Endodermal cell (in vitro differentiated cells): ENCODE results near the gene ADNP. TPM values are rescaled to one million over a fixed set of nuclear protein-coding genes. Genes with fewer than 3 reads are reported as not detected.

Experiments used
- DNase-seq: peaks from one replicate; pipeline ENCODE4 v3.0.0-alpha.2; 2017
- H3K27ac ChIP-seq: 2 replicates; pipeline ENCODE4 v1.5.1; 2013; ENCODE audit warnings: mild to moderate bottlenecking, low read depth, low read length, moderate library complexity
- H3K27me3 ChIP-seq: 2 replicates; pipeline ENCODE4 v1.6.1; 2013; ENCODE audit warnings: mild to moderate bottlenecking, low read length, moderate library complexity; ENCODE audit not compliant: insufficient read depth, control insufficient read depth, poor library complexity, severe bottlenecking
- H3K36me3 ChIP-seq: 2 replicates; pipeline ENCODE4 v1.7.0; 2013; ENCODE audit warnings: mild to moderate bottlenecking, low read length, moderate library complexity; ENCODE audit not compliant: control insufficient read depth, insufficient read depth
- H3K4me1 ChIP-seq: one replicate; pipeline ENCODE4 v1.7.0; 2013; ENCODE audit warnings: low read length; ENCODE audit not compliant: control insufficient read depth, insufficient read depth
- H3K4me3 ChIP-seq: 2 replicates; pipeline ENCODE4 v1.5.1; 2013; ENCODE audit warnings: mild to moderate bottlenecking, low read length, moderate library complexity
- H3K9ac ChIP-seq: 2 replicates; pipeline ENCODE4 v1.6.1; 2013; ENCODE audit warnings: mild to moderate bottlenecking, low read length, moderate library complexity; ENCODE audit not compliant: poor library complexity, severe bottlenecking; ENCODE audit errors: extremely low read depth
- H3K9me3 ChIP-seq: 2 replicates; pipeline ENCODE4 v1.6.1; 2013; ENCODE audit warnings: mild to moderate bottlenecking, low read length, moderate library complexity; ENCODE audit not compliant: control insufficient read depth
- H3K27ac Mint-ChIP-seq: 2 replicates; pipeline ENCODE4 v1.8.0; 2020; ENCODE audit warnings: mixed read lengths
- H3K27me3 Mint-ChIP-seq: 2 replicates; pipeline ENCODE4 v1.8.0; 2021; ENCODE audit warnings: mild to moderate bottlenecking, mixed read lengths; ENCODE audit not compliant: insufficient read depth
- H3K36me3 Mint-ChIP-seq: 2 replicates; pipeline ENCODE4 v1.8.0; 2020; ENCODE audit warnings: low read depth, mixed read lengths
- H3K4me1 Mint-ChIP-seq: 2 replicates; pipeline ENCODE4 v1.8.0; 2020; ENCODE audit warnings: mixed read lengths
- H3K4me3 Mint-ChIP-seq: 2 replicates; pipeline ENCODE4 v1.8.0; 2020; ENCODE audit warnings: mild to moderate bottlenecking, moderate library complexity, mixed read lengths
- H3K9me3 Mint-ChIP-seq: 2 replicates; pipeline ENCODE4 v1.8.0; 2020; ENCODE audit warnings: mild to moderate bottlenecking, mixed read lengths
- WGBS, 2 experiments: methylation state at CpG; one replicate each; pipeline versions ENCODE4 v1.1.5 to v1.1.7; 2013; ENCODE audit warnings: missing lambda C conversion rate in 2 of 2, mixed read lengths in 1 of 2; ENCODE audit not compliant: insufficient coverage in 1 of 2, insufficient read length in 1 of 2; 5-methylcytosine and 5-hydroxymethylcytosine counted together
- total RNA-seq, 2 donors: library from RNA; stranded (reverse); fragmentation: NEBNext Ultra II Directional in 1 of 2; extraction: Animal tissue kit (Norgen Biotek cat#: 25700) in 1 of 2; gene quantifications; 2 replicates in 1 of 2; 3 replicates in 1 of 2; pipeline ENCODE4 v1.2.1, GENCODE V29; 2021
- TF ChIP-seq, protein P1 (sequence below): fragments of 200-600 bp; sonication (generic); conservative IDR thresholded peaks from 2 replicates; pipeline ENCODE4 v1.5.0; 2021; ENCODE audit warnings: antibody characterized with exemption, mild to moderate bottlenecking

ADNP gene
- total RNA-seq, 2 donors from 2014 or later: 136 to 152 TPM

DNA sequence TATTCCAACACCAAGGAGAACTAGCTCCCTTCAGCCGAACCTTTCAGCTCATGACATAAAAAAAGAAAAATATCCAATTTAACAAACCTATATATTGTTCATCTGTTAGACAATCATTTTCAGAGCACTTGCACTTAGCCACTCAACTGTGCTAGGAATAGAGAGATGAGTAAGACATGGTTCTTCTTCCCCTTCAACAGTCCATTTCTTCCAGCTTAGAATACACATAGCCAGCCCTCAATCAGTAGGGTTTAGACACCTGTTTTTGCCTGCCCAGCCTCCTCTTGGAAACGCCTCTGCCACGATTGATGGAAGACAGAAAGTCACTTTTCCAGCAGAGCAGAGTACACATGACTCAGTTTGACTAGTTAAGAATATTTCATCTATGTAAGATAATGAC lies 21.8 kb downstream of the ADNP start:
- Histone ChIP-seq H3K4me1 (peaks cover 3% of the 10 kb centered on the region), H3K27ac (no peak overlapping the region), H3K27me3 (no peaks in the 10 kb centered on the region), H3K4me3 (no peak overlapping the region), H3K9me3 (no peaks in the 10 kb centered on the region), H3K36me3 (peaks cover 85% of the 10 kb centered on the region), H3K9ac (no peak overlapping the region)
- Mint-ChIP-seq H3K4me3 (no peak overlapping the region), H3K4me1 (peaks cover 33% of the 10 kb centered on the region), H3K27ac (peak overlapping the region; percentile 18), H3K36me3 (peaks cover 52% of the 10 kb centered on the region), H3K27me3 (no peaks in the 10 kb centered on the region), H3K9me3 (peaks cover 1% of the 10 kb centered on the region)
- TF ChIP-seq, protein P1, sequence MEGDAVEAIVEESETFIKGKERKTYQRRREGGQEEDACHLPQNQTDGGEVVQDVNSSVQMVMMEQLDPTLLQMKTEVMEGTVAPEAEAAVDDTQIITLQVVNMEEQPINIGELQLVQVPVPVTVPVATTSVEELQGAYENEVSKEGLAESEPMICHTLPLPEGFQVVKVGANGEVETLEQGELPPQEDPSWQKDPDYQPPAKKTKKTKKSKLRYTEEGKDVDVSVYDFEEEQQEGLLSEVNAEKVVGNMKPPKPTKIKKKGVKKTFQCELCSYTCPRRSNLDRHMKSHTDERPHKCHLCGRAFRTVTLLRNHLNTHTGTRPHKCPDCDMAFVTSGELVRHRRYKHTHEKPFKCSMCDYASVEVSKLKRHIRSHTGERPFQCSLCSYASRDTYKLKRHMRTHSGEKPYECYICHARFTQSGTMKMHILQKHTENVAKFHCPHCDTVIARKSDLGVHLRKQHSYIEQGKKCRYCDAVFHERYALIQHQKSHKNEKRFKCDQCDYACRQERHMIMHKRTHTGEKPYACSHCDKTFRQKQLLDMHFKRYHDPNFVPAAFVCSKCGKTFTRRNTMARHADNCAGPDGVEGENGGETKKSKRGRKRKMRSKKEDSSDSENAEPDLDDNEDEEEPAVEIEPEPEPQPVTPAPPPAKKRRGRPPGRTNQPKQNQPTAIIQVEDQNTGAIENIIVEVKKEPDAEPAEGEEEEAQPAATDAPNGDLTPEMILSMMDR: no peak
- no peak for DNase-seq
- 91 to 100% methylated on average over 2 of the region's 3 CpGs for WGBS, 2 experiments

DNA sequence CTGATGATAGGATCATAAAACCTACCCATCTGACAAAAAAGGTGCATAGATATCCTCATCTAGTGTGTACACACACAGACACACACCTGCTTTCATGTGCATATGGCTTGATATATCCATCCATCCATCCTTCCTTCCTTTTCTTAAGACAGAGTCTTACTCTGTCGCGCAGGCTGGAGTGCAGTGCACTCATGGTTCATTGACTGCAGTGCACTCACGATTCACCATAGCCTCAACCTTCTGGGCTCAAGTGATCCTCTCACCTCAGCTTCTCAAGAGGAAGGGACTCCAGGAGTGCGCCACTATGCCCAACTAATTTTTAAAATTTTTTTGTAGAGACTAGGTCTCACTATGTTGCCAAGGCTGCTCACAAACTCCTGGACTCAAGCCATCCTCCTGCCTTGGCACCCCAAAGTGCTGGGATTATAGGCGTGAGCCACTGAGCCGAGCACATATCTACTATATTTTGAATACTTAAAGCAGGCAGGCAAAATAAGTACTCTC lies 27.1 kb downstream of the ADNP start:
- H3K27ac ChIP-seq: no peak overlapping the region
- no peaks in the 10 kb centered on the region for H3K9me3 ChIP-seq
- H3K27ac Mint-ChIP-seq: no peak overlapping the region
- H3K27me3 Mint-ChIP-seq: no peaks in the 10 kb centered on the region
- WGBS, 2 experiments: 94 to 96% methylated on average over 4 to 6 of the region's 6 CpGs
- peaks cover 5% of the 10 kb centered on the region for H3K4me1 ChIP-seq
- peaks cover 1% of the 10 kb centered on the region for H3K9me3 Mint-ChIP-seq
- no peaks in the 10 kb centered on the region for H3K27me3 ChIP-seq
- TF ChIP-seq, protein P1: no peak
- DNase-seq: no peak
- no peak overlapping the region for H3K9ac ChIP-seq
- H3K4me1 Mint-ChIP-seq: peaks cover 28% of the 10 kb centered on the region
- no peak overlapping the region for H3K4me3 Mint-ChIP-seq
- H3K36me3 ChIP-seq: peaks cover 91% of the 10 kb centered on the region
- H3K4me3 ChIP-seq: no peak overlapping the region
- H3K36me3 Mint-ChIP-seq: peaks cover 62% of the 10 kb centered on the region

DNA sequence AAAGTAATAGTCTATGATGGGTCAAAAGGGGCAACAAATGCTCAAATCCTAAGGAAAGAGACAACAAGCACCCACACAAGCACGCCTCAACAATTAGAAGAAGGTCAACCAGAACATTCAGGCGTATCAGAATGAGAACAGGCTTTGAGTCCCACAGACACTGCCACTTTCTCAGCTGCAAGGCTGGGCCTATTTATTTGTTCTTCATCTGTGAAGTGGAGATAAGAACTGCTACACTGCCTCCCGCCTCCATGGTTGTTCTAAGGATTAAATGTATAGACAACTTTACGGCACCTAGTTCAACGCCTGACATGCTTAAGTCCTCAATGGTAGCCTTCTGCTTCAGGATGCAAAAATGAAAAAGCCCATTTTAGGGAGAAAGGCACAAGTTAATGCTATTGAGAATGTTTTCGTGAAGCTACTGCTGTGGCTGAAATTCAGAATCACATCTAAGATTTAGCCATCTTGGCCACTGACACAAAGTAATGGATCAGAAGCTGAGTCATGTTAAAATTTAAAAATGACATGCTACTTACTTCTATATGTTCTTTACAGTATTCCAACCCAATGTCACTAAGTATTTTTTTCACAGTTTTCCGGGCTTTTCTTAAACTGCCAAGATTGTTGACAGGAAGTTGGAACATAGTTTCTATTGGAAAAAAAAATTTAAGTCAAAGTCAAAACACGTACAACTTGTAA lies 27.7 kb downstream of the ADNP start:
- Histone ChIP-seq H3K9ac (no peak overlapping the region), H3K27ac (peak overlapping the region; percentile 3), H3K4me1 (peaks cover 5% of the 10 kb centered on the region), H3K27me3 (no peaks in the 10 kb centered on the region), H3K36me3 (peaks cover 93% of the 10 kb centered on the region), H3K4me3 (no peak overlapping the region), H3K9me3 (no peaks in the 10 kb centered on the region)
- H3K36me3 Mint-ChIP-seq: peaks cover 64% of the 10 kb centered on the region
- H3K27me3 Mint-ChIP-seq: no peaks in the 10 kb centered on the region
- peak overlapping the region; percentile 44 for H3K27ac Mint-ChIP-seq
- TF ChIP-seq, protein P1: no peak
- no peak for DNase-seq
- H3K9me3 Mint-ChIP-seq: peaks cover 1% of the 10 kb centered on the region
- 88 to 96% methylated on average over 4 to 8 of the region's 8 CpGs for WGBS, 2 experiments
- H3K4me1 Mint-ChIP-seq: peaks cover 28% of the 10 kb centered on the region
- H3K4me3 Mint-ChIP-seq: no peak overlapping the region
